PC-3 (cell line): Measurements from ENCODE around the gene HELQ.

ENCODE experiments used
- CTCF ChIP-seq: fragments of 300-600 bp; sonication (generic); conservative IDR thresholded peaks from 2 replicates; pipeline ENCODE4 v1.5.1; 2017; ENCODE audit warnings: antibody characterized with exemption, low read depth, mild to moderate bottlenecking, low read length
- EZH2 ChIP-seq: fragments of 300-600 bp; sonication (generic); IDR thresholded peaks from one replicate; pipeline ENCODE4 v1.6.1; 2017; ENCODE audit warnings: antibody characterized with exemption, mild to moderate bottlenecking, low read length; ENCODE audit not compliant: unreplicated experiment

- no peak for TF ChIP-seq CTCF
- TF ChIP-seq EZH2, result no peak
These were observed 937 bp downstream of the HELQ start for GRCh38 chr4:83454686-83455085.
